ENCODE data around the gene ENTPD5. TPM values are rescaled to one million over a fixed set of nuclear protein-coding genes. Genes with fewer than 3 reads are reported as not detected.

The ENTPD5 gene
- total RNA-seq, 1 experiment from 2014 or later: 6.8 TPM

GRCh38 chr14:73909681-73910080 is 109.4 kb downstream of the ENTPD5 start:
- DNase-seq: no peak
- H4K8ac ChIP-seq (replicated peaks; ENCODE audit: insufficient read length, low read depth, low read length): no peak overlapping the region
- H3K79me1 ChIP-seq (ENCODE audit: insufficient read depth, low read depth, low read length, poor library complexity, severe bottlenecking): peaks cover 3% of the 10 kb centered on the region
- no peaks in the 10 kb centered on the region for H3K4me1 ChIP-seq (ENCODE audit: insufficient read depth, low read length)
- no peaks in the 10 kb centered on the region for H3K23me2 ChIP-seq (ENCODE audit: insufficient read length, low read depth, low read length, poor library complexity, severe bottlenecking)
- no peak overlapping the region for H3K9ac ChIP-seq (ENCODE audit: extremely low read depth, insufficient read length, low read length)
- H2BK15ac ChIP-seq (ENCODE audit: low read depth, low read length): no peak overlapping the region
- no peak overlapping the region for H2AK5ac ChIP-seq (ENCODE audit: insufficient read length, low read length)
- H3T11ph ChIP-seq (ENCODE audit: low read length): no peak overlapping the region
- H3K27me3 Mint-ChIP-seq (ENCODE audit: low read depth): no peaks in the 10 kb centered on the region
- H3K27ac ChIP-seq (ENCODE audit: insufficient read length, low read depth, low read length): no peak overlapping the region
- WGBS (ENCODE audit: extremely low coverage, insufficient read length, low lambda C conversion rate): no CpG with 5 or more reads among the region's 1 CpG
- no peaks in the 10 kb centered on the region for H3K4me1 Mint-ChIP-seq
- H4K20me1 ChIP-seq (ENCODE audit: control insufficient read depth, insufficient read depth, insufficient read length): no peaks in the 10 kb centered on the region
- H3K4me3 Mint-ChIP-seq: no peak overlapping the region
- no peak overlapping the region for H3K18ac ChIP-seq (ENCODE audit: insufficient read length, low read depth, low read length)
- H4K91ac ChIP-seq (ENCODE audit: insufficient read length, low read depth, low read length): no peak overlapping the region
- no peak overlapping the region for H3K23ac ChIP-seq (ENCODE audit: insufficient read length, low read depth, low read length)
- H3K4ac ChIP-seq (ENCODE audit: low read depth, low read length): no peak overlapping the region
- no peak overlapping the region for H3K56ac ChIP-seq (ENCODE audit: insufficient read length, low read depth, low read length)
- no peak overlapping the region for H3K27ac Mint-ChIP-seq
- no peak for TF ChIP-seq CTCF (conservative IDR thresholded peaks at IDR 0.05)
- H3K9me3 ChIP-seq (ENCODE audit: control insufficient read depth, low read depth, low read length): no peaks in the 10 kb centered on the region
- no peak overlapping the region for H3K14ac ChIP-seq (ENCODE audit: insufficient read depth, low read length)
- H2BK20ac ChIP-seq (ENCODE audit: low read depth, low read length, poor library complexity, severe bottlenecking): no peak overlapping the region
- no peak overlapping the region for H2BK120ac ChIP-seq (ENCODE audit: low read depth, low read length, poor library complexity, severe bottlenecking)
- H2BK5ac ChIP-seq (ENCODE audit: insufficient read length, low read length): no peak overlapping the region
- peaks cover 3 to 4% of the 10 kb centered on the region in 2 experiments; a peak in 2 of 5 replicates for H3K9me3 Mint-ChIP-seq
- no peak overlapping the region for H2AFZ ChIP-seq (ENCODE audit: low read length)
- H3K4me2 ChIP-seq (ENCODE audit: insufficient read depth, insufficient read length, low read length): no peak overlapping the region
- H2BK12ac ChIP-seq (ENCODE audit: insufficient read length, low read depth, low read length): no peak overlapping the region
- H3K79me2 ChIP-seq (ENCODE audit: insufficient read depth, low read length): no peaks in the 10 kb centered on the region
- peaks cover 40 to 76% (median 67%) of the 10 kb centered on the region in 3 experiments for H3K36me3 Mint-ChIP-seq (ENCODE audit: insufficient read depth in 1 of 3, low read depth in 3 of 3)
- H3K27me3 ChIP-seq (ENCODE audit: insufficient read depth, low read length): no peaks in the 10 kb centered on the region
- H4K5ac ChIP-seq (ENCODE audit: insufficient read length, low read depth, low read length): no peak overlapping the region

Other genes with a start within 250 kb of the ENTPD5 start
- 5.5 and 6.7 TPM in 2 replicates for gene PTGR2, start 167.5 kb downstream of the ENTPD5 start, total RNA-seq (2021)
- 24.5 and 28.1 TPM in 2 replicates for gene ZNF410, start 132.4 kb downstream of the ENTPD5 start, total RNA-seq (2021)
- 0.79 and 0.92 TPM in 2 replicates for gene FAM161B, start 69.2 kb downstream of the ENTPD5 start, total RNA-seq (2021)
- 12.0 and 15.4 TPM in 2 replicates for gene COQ6, start 69.0 kb downstream of the ENTPD5 start, total RNA-seq (2021)
- 0.61 and 0.66 TPM in 2 replicates for gene BBOF1, start 61 bp upstream of the ENTPD5 start, total RNA-seq (2021)
- 36.8 and 37.8 TPM in 2 replicates for gene ALDH6A1, start 65.2 kb upstream of the ENTPD5 start, total RNA-seq (2021)
- gene LIN52, start 65.7 kb upstream of the ENTPD5 start, total RNA-seq (2021): 9.9 and 11.0 TPM in 2 replicates
- not detected in 2 replicates for gene VSX2, start 220.2 kb upstream of the ENTPD5 start, total RNA-seq (2021)